Stomach smooth muscle (tissue), 2 donors: ENCODE results near the gene FOXJ1.
A peak's percentile ranks its signal among the peaks of the same experiment; 100 is the strongest.

ENCODE experiments used
- H3K27ac ChIP-seq: one replicate; pipeline ENCODE4 v1.7.0; 2013; ENCODE audit warnings: mild to moderate bottlenecking, low read length, inconsistent platforms
- H3K27me3 ChIP-seq, 2 donors: one replicate each; pipeline ENCODE4 v1.7.0; 2013; ENCODE audit warnings: low read length in 2 of 2; ENCODE audit not compliant: insufficient read depth in 2 of 2, control insufficient read depth in 1 of 2
- H3K36me3 ChIP-seq, 2 donors: one replicate each; pipeline ENCODE4 v1.7.0; 2013; ENCODE audit warnings: low read length in 2 of 2; ENCODE audit not compliant: control insufficient read depth in 2 of 2, insufficient read depth in 2 of 2
- H3K4me1 ChIP-seq: one replicate; pipeline ENCODE4 v1.7.0; 2013; ENCODE audit warnings: low read length; ENCODE audit not compliant: control insufficient read depth, insufficient read depth
- H3K4me3 ChIP-seq, 2 donors: one replicate each; pipeline ENCODE4 v1.7.0; 2013; ENCODE audit warnings: low read length in 2 of 2
- H3K9ac ChIP-seq, 2 donors: one replicate each; pipeline ENCODE4 v1.7.0; 2013; ENCODE audit warnings: low read length in 2 of 2, mild to moderate bottlenecking in 1 of 2
- H3K9me3 ChIP-seq, 2 donors: one replicate each; pipeline ENCODE4 v1.7.0; 2013; ENCODE audit warnings: low read length in 2 of 2; ENCODE audit not compliant: control insufficient read depth in 2 of 2
- donor health status: healthy.
- donor health status: Pancreatic carcinoma.

Gene FOXJ1

GRCh38 chr17:76103274-76104139 lies 37.5 kb downstream of the FOXJ1 start, which contains the start of gene EXOC7:
Gene EXOC7, minus strand, starts transcription at chr17:76103787. Its CDS starts 95 bp downstream, at chr17:76103692.
- Histone ChIP-seq H3K36me3 (peaks cover 13 to 16% of the 10 kb centered on the region in 2 donors), H3K4me3 (peak within 1 kb of the TSS; percentile 76 to 94), H3K4me1 (peaks cover 22% of the 10 kb centered on the region), H3K27me3 (no peaks in the 10 kb centered on the region), H3K9me3 (no peaks in the 10 kb centered on the region), H3K9ac (peak within 1 kb of the TSS; percentile 66 to 86), H3K27ac (peak within 1 kb of the TSS; percentile 76)

- peak overlapping the region; percentile 76 to 94 for H3K4me3 ChIP-seq
- no peaks in the 10 kb centered on the region for H3K9me3 ChIP-seq
- peak overlapping the region; percentile 66 to 86 for H3K9ac ChIP-seq
- peaks cover 13 to 16% of the 10 kb centered on the region in 2 donors for H3K36me3 ChIP-seq
- no peaks in the 10 kb centered on the region for H3K27me3 ChIP-seq
- peak overlapping the region; percentile 76 for H3K27ac ChIP-seq
- peaks cover 22% of the 10 kb centered on the region for H3K4me1 ChIP-seq
These were observed 38.1 kb downstream of the FOXJ1 start for GRCh38 chr17:76102944-76103273.

- peaks cover 40 to 47% of the 10 kb centered on the region in 2 donors for H3K36me3 ChIP-seq
These were observed 43.2 kb downstream of the FOXJ1 start for GRCh38 chr17:76097716-76098295.

GRCh38 chr17:76095943-76096342 lies 45.1 kb downstream of the FOXJ1 start:
- no peak overlapping the region for H3K27ac ChIP-seq
- peaks cover 40 to 47% of the 10 kb centered on the region in 2 donors for H3K36me3 ChIP-seq
- no peaks in the 10 kb centered on the region for H3K9me3 ChIP-seq
- H3K4me3 ChIP-seq = no peak overlapping the region
- H3K27me3 ChIP-seq = no peaks in the 10 kb centered on the region
- no peaks in the 10 kb centered on the region for H3K4me1 ChIP-seq
- no peak overlapping the region for H3K9ac ChIP-seq

More at GRCh38 chr17:76097716-76098295, 43.2 kb downstream of the FOXJ1 start:
- Histone ChIP-seq H3K9ac (no peak overlapping the region), H3K27ac (no peak overlapping the region), H3K4me3 (no peak overlapping the region), H3K9me3 (no peaks in the 10 kb centered on the region), H3K4me1 (peaks cover 13% of the 10 kb centered on the region), H3K27me3 (no peaks in the 10 kb centered on the region)

- Histone ChIP-seq H3K27ac (no peak overlapping the region), H3K9ac (no peak overlapping the region), H3K4me3 (no peak overlapping the region), H3K27me3 (no peaks in the 10 kb centered on the region), H3K36me3 (peaks cover 41 to 50% of the 10 kb centered on the region in 2 donors), H3K4me1 (no peaks in the 10 kb centered on the region), H3K9me3 (no peaks in the 10 kb centered on the region)
These were observed 47.0 kb downstream of the FOXJ1 start for GRCh38 chr17:76094046-76094445.

GRCh38 chr17:76092526-76093413 lies 48.3 kb downstream of the FOXJ1 start:
- Histone ChIP-seq H3K27me3 (no peaks in the 10 kb centered on the region), H3K36me3 (peaks cover 54 to 60% of the 10 kb centered on the region in 2 donors)

GRCh38 chr17:76091526-76092286 lies 49.3 kb downstream of the FOXJ1 start:
- Histone ChIP-seq H3K27ac (no peak overlapping the region), H3K9ac (no peak overlapping the region), H3K4me3 (no peak overlapping the region), H3K4me1 (no peaks in the 10 kb centered on the region), H3K27me3 (no peaks in the 10 kb centered on the region), H3K9me3 (no peaks in the 10 kb centered on the region), H3K36me3 (peaks cover 56 to 63% of the 10 kb centered on the region in 2 donors)

More at GRCh38 chr17:76092526-76093413, 48.3 kb downstream of the FOXJ1 start:
- H3K9ac ChIP-seq = no peak overlapping the region
- H3K4me3 ChIP-seq = no peak overlapping the region
- no peak overlapping the region for H3K27ac ChIP-seq
- H3K9me3 ChIP-seq = no peaks in the 10 kb centered on the region
- no peaks in the 10 kb centered on the region for H3K4me1 ChIP-seq

GRCh38 chr17:76090517-76091129 lies 50.4 kb downstream of the FOXJ1 start:
- Histone ChIP-seq H3K9ac (no peak overlapping the region), H3K27ac (no peak overlapping the region), H3K36me3 (peaks cover 56 to 66% of the 10 kb centered on the region in 2 donors), H3K27me3 (no peaks in the 10 kb centered on the region), H3K4me3 (no peak overlapping the region), H3K9me3 (no peaks in the 10 kb centered on the region), H3K4me1 (no peaks in the 10 kb centered on the region)

GRCh38 chr17:76089680-76090516 lies 51.1 kb downstream of the FOXJ1 start:
- no peaks in the 10 kb centered on the region for H3K4me1 ChIP-seq
- no peak overlapping the region for H3K27ac ChIP-seq
- no peak overlapping the region for H3K4me3 ChIP-seq
- H3K36me3 ChIP-seq = peaks cover 62 to 70% of the 10 kb centered on the region in 2 donors
- no peak overlapping the region for H3K9ac ChIP-seq
- no peaks in the 10 kb centered on the region for H3K9me3 ChIP-seq
- H3K27me3 ChIP-seq = no peaks in the 10 kb centered on the region
